H1 (cell line): ENCODE measurements around the gene PRR29. TPM values are rescaled to one million over a fixed set of nuclear protein-coding genes. Genes with fewer than 3 reads are reported as not detected.

ENCODE experiments used
- CTCF ChIA-PET: fragments of 300-600 bp; sonication (Branson Sonifier 250); formaldehyde crosslinking; loops from one replicate; lab custom pipeline; 2021; ENCODE audit not compliant: partially characterized antibody; lab: Charles Lee
- POLR2A ChIA-PET: fragments of 300-600 bp; sonication (Branson Sonifier 250); formaldehyde crosslinking; loops from one replicate; lab custom pipeline; 2021; ENCODE audit warnings: inconsistent platforms; ENCODE audit not compliant: partially characterized antibody; lab: Charles Lee
- DNase-seq, 2 experiments: peaks; one replicate each; pipeline versions ENCODE4 v3.0.0 to v3.0.0-alpha.2; 2010 to 2022; ENCODE audit warnings: low spot score in 2 of 2, low read depth in 1 of 2, mixed read lengths in 1 of 2
- FAIRE-seq: peaks from 2 replicates; lab custom pipeline; 2011; peaks lifted over from hg19 to GRCh38; lab: Jason Lieb, UNC
- H2AFZ ChIP-seq: 2 replicates; pipeline ENCODE4 v1.8.1; 2012; ENCODE audit warnings: low read length, inconsistent platforms
- H2AK5ac ChIP-seq: 2 replicates; pipeline ENCODE4 v1.6.1; 2013; ENCODE audit warnings: low read depth, low read length
- H2BK120ac ChIP-seq: replicated peaks from 2 replicates; pipeline ENCODE3; 2013; ENCODE audit warnings: low read depth, low read length, inconsistent platforms
- H2BK12ac ChIP-seq: 2 replicates; pipeline ENCODE4 v1.6.1; 2013; ENCODE audit warnings: low read depth, low read length
- H2BK15ac ChIP-seq: 2 replicates; pipeline ENCODE4 v1.6.1; 2013; ENCODE audit warnings: low read length
- H2BK20ac ChIP-seq: 2 replicates; pipeline ENCODE4 v1.6.1; 2013; ENCODE audit warnings: low read length
- H2BK5ac ChIP-seq: 2 replicates; pipeline ENCODE4 v1.6.1; 2013; ENCODE audit warnings: low read depth, low read length
- H3K14ac ChIP-seq: 2 replicates; pipeline ENCODE4 v1.6.1; 2013; ENCODE audit warnings: inconsistent platforms; ENCODE audit not compliant: insufficient read length
- H3K18ac ChIP-seq: 2 replicates; pipeline ENCODE4 v1.6.1; 2013; ENCODE audit warnings: low read length; ENCODE audit errors: extremely low read depth
- H3K23ac ChIP-seq: 2 replicates; pipeline ENCODE4 v1.6.1; 2013; ENCODE audit warnings: inconsistent platforms; ENCODE audit not compliant: insufficient read length
- H3K23me2 ChIP-seq: 2 replicates; pipeline ENCODE4 v1.6.1; 2013; ENCODE audit warnings: low read depth, low read length
- H3K27ac ChIP-seq: 2 replicates; pipeline ENCODE4 v1.6.1; 2011; ENCODE audit warnings: low read depth, low read length, inconsistent platforms
- H3K27me3 ChIP-seq, 4 experiments: replicated peaks in 1 of 4; 1 replicate in 1 of 4; 2 replicates in 3 of 4; pipeline versions ENCODE4 v1.6.1 to v1.8.1; 2011 to 2013; ENCODE audit warnings: low read length in 3 of 4, mild to moderate bottlenecking in 3 of 4, inconsistent platforms in 2 of 4, mixed read lengths in 2 of 4, moderate library complexity in 1 of 4; ENCODE audit not compliant: control insufficient read depth in 3 of 4, insufficient read depth in 3 of 4; ENCODE audit errors: extremely low read depth in 1 of 4
- H3K36me3 ChIP-seq, 4 experiments: 2 replicates each; pipeline versions ENCODE4 v1.6.1 to v1.8.1; 2011 to 2013; ENCODE audit warnings: mild to moderate bottlenecking in 4 of 4, low read length in 3 of 4, moderate library complexity in 2 of 4, control low read depth in 1 of 4, inconsistent platforms in 1 of 4; ENCODE audit not compliant: insufficient read depth in 4 of 4, control insufficient read depth in 2 of 4
- H3K4ac ChIP-seq: replicated peaks from 2 replicates; pipeline ENCODE3; 2013; ENCODE audit warnings: low read length, low read depth, mixed read lengths, inconsistent platforms; ENCODE audit not compliant: insufficient read length
- H3K4me1 ChIP-seq, 4 experiments: replicated peaks in 1 of 4; 1 replicate in 1 of 4; 2 replicates in 3 of 4; pipeline versions ENCODE4 v1.6.1 to v1.8.1; 2011 to 2013; ENCODE audit warnings: low read length in 3 of 4, inconsistent platforms in 2 of 4, mixed read lengths in 1 of 4; ENCODE audit not compliant: insufficient read depth in 4 of 4, control insufficient read depth in 3 of 4
- H3K4me2 ChIP-seq, 2 experiments: 2 replicates each; pipeline versions ENCODE4 v1.6.1 to v1.8.1; 2011 to 2013; ENCODE audit warnings: low read depth in 2 of 2, low read length in 2 of 2, control low read depth in 1 of 2, inconsistent platforms in 1 of 2, mild to moderate bottlenecking in 1 of 2; ENCODE audit not compliant: insufficient read depth in 1 of 2
- H3K4me3 ChIP-seq, 4 experiments: fragments of 200-600, 300-600 bp in 1 of 4; sonication (generic), shearing (Covaris generic), sonication (Bioruptor Twin) in 1 of 4; 2 replicates each; pipeline versions ENCODE4 v1.5.1 to v1.8.1; 2011 to 2016; ENCODE audit warnings: low read length in 4 of 4, low read depth in 3 of 4, control low read depth in 2 of 4, inconsistent platforms in 2 of 4, mild to moderate bottlenecking in 2 of 4, mixed read lengths in 1 of 4, moderate library complexity in 1 of 4; ENCODE audit not compliant: insufficient read depth in 2 of 4; ENCODE audit errors: extremely low read depth in 1 of 4
- H3K56ac ChIP-seq: replicated peaks from 2 replicates; pipeline ENCODE3; 2013; ENCODE audit warnings: low read depth, mild to moderate bottlenecking, mixed read lengths, low read length, inconsistent platforms; ENCODE audit not compliant: insufficient read length
- H3K79me1 ChIP-seq: 2 replicates; pipeline ENCODE4 v1.6.1; 2013; ENCODE audit warnings: low read depth, low read length, control low read depth
- H3K79me2 ChIP-seq, 2 experiments: 2 replicates each; pipeline versions ENCODE4 v1.6.1 to v1.8.1; 2012 to 2013; ENCODE audit warnings: low read length in 2 of 2, mild to moderate bottlenecking in 2 of 2, inconsistent platforms in 1 of 2; ENCODE audit not compliant: insufficient read depth in 2 of 2, control insufficient read depth in 1 of 2
- H3K9ac ChIP-seq, 4 experiments: replicated peaks in 1 of 4; 1 replicate in 1 of 4; 2 replicates in 3 of 4; pipeline versions ENCODE4 v1.6.1 to v1.8.1; 2011 to 2013; ENCODE audit warnings: low read depth in 3 of 4, low read length in 3 of 4, control low read depth in 2 of 4, mild to moderate bottlenecking in 2 of 4, moderate library complexity in 2 of 4, inconsistent platforms in 1 of 4; ENCODE audit errors: extremely low read depth in 1 of 4
- H3K9me3 ChIP-seq, 2 experiments: 2 replicates each; pipeline versions ENCODE4 v1.6.1 to v1.8.1; 2012 to 2013; ENCODE audit warnings: mild to moderate bottlenecking in 2 of 2, moderate library complexity in 2 of 2, control low read depth in 1 of 2, inconsistent platforms in 1 of 2, low read depth in 1 of 2, low read length in 1 of 2, mixed read lengths in 1 of 2; ENCODE audit not compliant: insufficient read depth in 2 of 2
- H4K20me1 ChIP-seq, 2 experiments: replicated peaks in 1 of 2; 2 replicates each; pipeline versions ENCODE3 to v1.8.1; 2011 to 2013; ENCODE audit warnings: inconsistent platforms in 2 of 2, low read length in 2 of 2, mild to moderate bottlenecking in 1 of 2; ENCODE audit not compliant: insufficient read depth in 2 of 2, control insufficient read depth in 1 of 2
- H4K5ac ChIP-seq: 2 replicates; pipeline ENCODE4 v1.6.1; 2013; ENCODE audit warnings: low read length, low read depth, mixed read lengths, inconsistent platforms; ENCODE audit not compliant: insufficient read length
- H4K8ac ChIP-seq: 2 replicates; pipeline ENCODE4 v1.8.0; 2013; ENCODE audit warnings: mild to moderate bottlenecking, moderate library complexity, low read length, inconsistent platforms; ENCODE audit not compliant: insufficient read depth; ENCODE audit errors: extremely low read depth
- H4K91ac ChIP-seq: replicated peaks from 2 replicates; pipeline ENCODE3; 2013; ENCODE audit warnings: low read length, mixed read lengths, inconsistent platforms; ENCODE audit not compliant: insufficient read length
- CHD1 ChIP-seq: IDR thresholded peaks from 2 replicates; pipeline ENCODE4 v1.6.1; 2012; ENCODE audit warnings: low read depth, low read length, improper control_type of control experiment
- EZH2 ChIP-seq: fragments of 200-600 bp; sonication (generic); IDR thresholded peaks from 2 replicates; pipeline ENCODE4 v1.7.1; 2012; ENCODE audit warnings: low read depth, mild to moderate bottlenecking, moderate library complexity, low read length, inconsistent platforms; ENCODE audit not compliant: severe bottlenecking
- SIN3A ChIP-seq, 2 experiments: IDR thresholded peaks in 1 of 2; conservative IDR thresholded peaks in 1 of 2; 2 replicates each; pipeline ENCODE4 v1.6.1; 2011 to 2012; ENCODE audit warnings: low read length in 2 of 2, improper control_type of control experiment in 1 of 2, low read depth in 1 of 2, mild to moderate bottlenecking in 1 of 2
- SP1 ChIP-seq: IDR thresholded peaks from 2 replicates; pipeline ENCODE4 v1.6.1; 2011; ENCODE audit warnings: low read depth, low read length
- WGBS, 2 experiments: shearing (Covaris generic) in 1 of 2; methylation state at CpG; one replicate each; pipeline versions ENCODE4 v1.1.6 to v1.1.7; 2013 to 2015; ENCODE audit warnings: low lambda C conversion rate in 2 of 2, mixed read lengths in 2 of 2, inconsistent platforms in 1 of 2, low coverage in 1 of 2, missing lambda C conversion rate in 1 of 2; ENCODE audit not compliant: insufficient replicate concordance in 2 of 2, insufficient coverage in 1 of 2, insufficient read length in 1 of 2; ENCODE audit errors: extremely low coverage in 1 of 2, missing lambda C conversion rate in 1 of 2; 5-methylcytosine and 5-hydroxymethylcytosine counted together
- polyA plus RNA-seq, 7 experiments: library from polyadenylated mRNA; depleted of rRNA in 3 of 7; stranded (reverse) in 5 of 7; unstranded in 2 of 7; fragments of >200 nt in 5 of 7; fragments of 200-250 nt in 2 of 7; gene quantifications; 1 replicate in 5 of 7; 2 replicates in 1 of 7; 4 replicates in 1 of 7; pipeline versions ENCODE4 v1.2.1 to v1.2.3, GENCODE V29; 2011 to 2013; ENCODE audit warnings: missing spikeins in 2 of 7, mixed read lengths in 2 of 7
- total RNA-seq: library from RNA; stranded (reverse); fragmentation: NEBNext Ultra II Directional; extraction: Animal tissue kit (Norgen Biotek cat#: 25700); gene quantifications from 2 replicates; pipeline ENCODE4 v1.2.1, GENCODE V29; 2021
- TF ChIP-seq, protein P1 (sequence below): IDR thresholded peaks from 2 replicates; pipeline ENCODE4 v1.6.1; 2012; ENCODE audit warnings: low read length, inconsistent platforms

Gene PRR29
- total and polyA plus RNA-seq, 2 of the 8 experiments (the other 6 are each of a cell fraction or from before 2014, with no cell fraction given) = 0.67 to 0.83 TPM

- Histone ChIP-seq H3K79me2 (no peaks in the 10 kb centered on the region), H2AFZ (no peak overlapping the region), H3K9ac (no peak overlapping the region), H2BK15ac (no peak overlapping the region), H3K9me3 (no peaks in the 10 kb centered on the region), H3K23me2 (no peaks in the 10 kb centered on the region), H2BK20ac (no peak overlapping the region), H4K20me1 (no peaks in the 10 kb centered on the region), H2BK5ac (no peak overlapping the region), H3K4me3 (no peak overlapping the region), H3K14ac (no peak overlapping the region), H3K4ac (no peak overlapping the region), H2BK12ac (no peak overlapping the region), H2AK5ac (no peak overlapping the region), H2BK120ac (no peak overlapping the region), H3K56ac (no peak overlapping the region), H4K91ac (no peak overlapping the region), H3K18ac (no peak overlapping the region), H3K27ac (no peak overlapping the region), H3K27me3 (peaks cover 0 to 2% (median 0%) of the 10 kb centered on the region in 4 experiments; a peak in 2 of 7 replicates), H4K5ac (no peak overlapping the region), H3K23ac (no peak overlapping the region), H3K79me1 (no peaks in the 10 kb centered on the region), H4K8ac (no peak overlapping the region), H3K4me1 (no peaks in the 10 kb centered on the region; a peak in 1 of 7 replicates), H3K36me3 (no peaks in the 10 kb centered on the region), H3K4me2 (no peak overlapping the region)
- 86% methylated on average over 4 of the region's 4 CpGs; no CpG with 5 or more reads in 1 of the 2 experiments for WGBS, 2 experiments
- DNase-seq (no peak), FAIRE-seq (no peak)
- ChIA-PET POLR2A (interaction anchor here (1.4 kb wide), 1 partner anchor 97 kb away, joined by 3 read pairs; the partner anchor contains the start of gene ERN1), CTCF (interaction anchor here (1.4 to 11.6 kb wide), 6 partner anchors 9 to 121 kb away, joined by 3 to 202 read pairs (median 12); partner anchors contain the start of genes CSHL1, ERN1 and ICAM2)
- TF ChIP-seq SIN3A (conservative IDR thresholded peaks at IDR 0.05 in 1 of 2, IDR thresholded peaks at IDR 0.05 in 1 of 2; ENCODE audit: low read depth in 1 of 2, low read length in 2 of 2) = no peak
- TF ChIP-seq, protein P1, sequence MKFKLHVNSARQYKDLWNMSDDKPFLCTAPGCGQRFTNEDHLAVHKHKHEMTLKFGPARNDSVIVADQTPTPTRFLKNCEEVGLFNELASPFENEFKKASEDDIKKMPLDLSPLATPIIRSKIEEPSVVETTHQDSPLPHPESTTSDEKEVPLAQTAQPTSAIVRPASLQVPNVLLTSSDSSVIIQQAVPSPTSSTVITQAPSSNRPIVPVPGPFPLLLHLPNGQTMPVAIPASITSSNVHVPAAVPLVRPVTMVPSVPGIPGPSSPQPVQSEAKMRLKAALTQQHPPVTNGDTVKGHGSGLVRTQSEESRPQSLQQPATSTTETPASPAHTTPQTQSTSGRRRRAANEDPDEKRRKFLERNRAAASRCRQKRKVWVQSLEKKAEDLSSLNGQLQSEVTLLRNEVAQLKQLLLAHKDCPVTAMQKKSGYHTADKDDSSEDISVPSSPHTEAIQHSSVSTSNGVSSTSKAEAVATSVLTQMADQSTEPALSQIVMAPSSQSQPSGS = no peak
- no peak for TF ChIP-seq EZH2
- TF ChIP-seq CHD1 = no peak
- no peak for TF ChIP-seq SP1
Observed at GRCh38 chr17:64032081-64032480, 33.9 kb downstream of the PRR29 start.
